H9 (cell line): ENCODE measurements around the gene UNC5A. TPM values are rescaled to one million over a fixed set of nuclear protein-coding genes. Genes with fewer than 3 reads are reported as not detected.
A peak's percentile ranks its signal among the peaks of the same experiment; 100 is the strongest.

ENCODE experiments used
- DNase-seq: peaks from one replicate; pipeline ENCODE4 v3.0.0-alpha.2; 2017
- H2AFZ ChIP-seq: one replicate; pipeline ENCODE4 v1.6.1; 2013; ENCODE audit warnings: mild to moderate bottlenecking, low read length, control low read depth, moderate library complexity
- H2AK5ac ChIP-seq: 2 replicates; pipeline ENCODE4 v1.6.1; 2013; ENCODE audit warnings: low read length, control low read depth, mixed read lengths; ENCODE audit not compliant: insufficient read length
- H2BK120ac ChIP-seq: one replicate; pipeline ENCODE4 v1.6.1; 2013; ENCODE audit warnings: low read depth, mild to moderate bottlenecking, low read length, control low read depth, inconsistent platforms; ENCODE audit not compliant: poor library complexity, severe bottlenecking
- H2BK12ac ChIP-seq: 2 replicates; pipeline ENCODE4 v1.6.1; 2013; ENCODE audit warnings: low read length, control low read depth, mixed read lengths, low read depth; ENCODE audit not compliant: insufficient read length
- H2BK15ac ChIP-seq: 2 replicates; pipeline ENCODE4 v1.6.1; 2013; ENCODE audit warnings: low read depth, low read length, control low read depth
- H2BK20ac ChIP-seq: one replicate; pipeline ENCODE4 v1.6.1; 2013; ENCODE audit warnings: low read depth, mild to moderate bottlenecking, low read length, control low read depth, inconsistent platforms; ENCODE audit not compliant: poor library complexity, severe bottlenecking
- H2BK5ac ChIP-seq: 2 replicates; pipeline ENCODE4 v1.6.1; 2013; ENCODE audit warnings: low read length, control low read depth, mixed read lengths; ENCODE audit not compliant: insufficient read length
- H3K14ac ChIP-seq: 2 replicates; pipeline ENCODE4 v1.6.1; 2013; ENCODE audit warnings: low read length, control low read depth; ENCODE audit not compliant: insufficient read depth
- H3K18ac ChIP-seq: 2 replicates; pipeline ENCODE4 v1.6.1; 2013; ENCODE audit warnings: low read depth, mild to moderate bottlenecking, mixed read lengths, low read length, control low read depth; ENCODE audit not compliant: insufficient read length
- H3K23ac ChIP-seq: 2 replicates; pipeline ENCODE4 v1.6.1; 2013; ENCODE audit warnings: low read length, control low read depth, mixed read lengths, low read depth; ENCODE audit not compliant: insufficient read length
- H3K23me2 ChIP-seq: 2 replicates; pipeline ENCODE4 v1.6.1; 2013; ENCODE audit warnings: low read depth, mild to moderate bottlenecking, mixed read lengths, low read length, control low read depth; ENCODE audit not compliant: insufficient read length, poor library complexity, severe bottlenecking
- H3K27ac ChIP-seq: 2 replicates; pipeline ENCODE4 v1.5.1; 2013; ENCODE audit warnings: low read length, control low read depth, mixed read lengths, low read depth; ENCODE audit not compliant: insufficient read length
- H3K27me3 ChIP-seq: 2 replicates; pipeline ENCODE4 v1.6.1; 2013; ENCODE audit warnings: low read length, control low read depth, inconsistent platforms; ENCODE audit not compliant: insufficient read depth
- H3K4ac ChIP-seq: 2 replicates; pipeline ENCODE4 v1.6.1; 2013; ENCODE audit warnings: low read depth, mild to moderate bottlenecking, control low read depth, inconsistent platforms, low read length, moderate library complexity
- H3K4me1 ChIP-seq: 2 replicates; pipeline ENCODE4 v1.6.1; 2013; ENCODE audit warnings: low read length, control low read depth, inconsistent platforms; ENCODE audit not compliant: insufficient read depth
- H3K4me2 ChIP-seq: 2 replicates; pipeline ENCODE4 v1.6.1; 2013; ENCODE audit warnings: low read length, control low read depth, mixed read lengths; ENCODE audit not compliant: insufficient read length, insufficient read depth
- H3K56ac ChIP-seq: 2 replicates; pipeline ENCODE4 v1.6.1; 2013; ENCODE audit warnings: low read depth, mild to moderate bottlenecking, mixed read lengths, low read length, control low read depth; ENCODE audit not compliant: insufficient read length
- H3K79me1 ChIP-seq: 2 replicates; pipeline ENCODE4 v1.6.1; 2013; ENCODE audit warnings: low read depth, mild to moderate bottlenecking, moderate library complexity, low read length, control low read depth, inconsistent platforms; ENCODE audit not compliant: insufficient read depth, poor library complexity, severe bottlenecking
- H3K79me2 ChIP-seq: 2 replicates; pipeline ENCODE4 v1.6.1; 2013; ENCODE audit warnings: low read length, control low read depth, inconsistent platforms; ENCODE audit not compliant: insufficient read depth
- H3K9ac ChIP-seq: 2 replicates; pipeline ENCODE4 v1.6.1; 2013; ENCODE audit warnings: low read length, control low read depth, mixed read lengths; ENCODE audit not compliant: insufficient read length; ENCODE audit errors: extremely low read depth
- H3K9me3 ChIP-seq: one replicate; pipeline ENCODE4 v1.6.1; 2013; ENCODE audit warnings: low read depth, low read length, inconsistent platforms; ENCODE audit not compliant: control insufficient read depth
- H3T11ph ChIP-seq: one replicate; pipeline ENCODE4 v1.6.1; 2013; ENCODE audit warnings: mild to moderate bottlenecking, low read length, control low read depth, inconsistent platforms
- H4K20me1 ChIP-seq: one replicate; pipeline ENCODE4 v1.6.1; 2013; ENCODE audit not compliant: control insufficient read depth, insufficient read length, insufficient read depth
- H4K5ac ChIP-seq: 2 replicates; pipeline ENCODE4 v1.6.1; 2013; ENCODE audit warnings: low read depth, mild to moderate bottlenecking, mixed read lengths, low read length, control low read depth; ENCODE audit not compliant: insufficient read length
- H4K8ac ChIP-seq: replicated peaks from 2 replicates; pipeline ENCODE4 v1.6.1; 2013; ENCODE audit warnings: low read length, control low read depth, mixed read lengths, low read depth; ENCODE audit not compliant: insufficient read length
- H4K91ac ChIP-seq: 2 replicates; pipeline ENCODE4 v1.6.1; 2013; ENCODE audit warnings: low read depth, mild to moderate bottlenecking, moderate library complexity, mixed read lengths, low read length, control low read depth; ENCODE audit not compliant: insufficient read length
- H3K27ac Mint-ChIP-seq, 3 experiments: 2 replicates in 2 of 3; 3 replicates in 1 of 3; pipeline ENCODE4 v1.8.0; 2020 to 2021; ENCODE audit warnings: mixed read lengths in 3 of 3, mild to moderate bottlenecking in 1 of 3, moderate library complexity in 1 of 3
- H3K27me3 Mint-ChIP-seq: 2 replicates; pipeline ENCODE4 v1.8.0; 2021; ENCODE audit warnings: low read depth, mild to moderate bottlenecking, moderate library complexity, mixed read lengths
- H3K36me3 Mint-ChIP-seq, 3 experiments: 2 replicates in 2 of 3; 3 replicates in 1 of 3; pipeline ENCODE4 v1.8.0; 2020 to 2021; ENCODE audit warnings: low read depth in 3 of 3, mixed read lengths in 3 of 3; ENCODE audit not compliant: insufficient read depth in 1 of 3
- H3K4me1 Mint-ChIP-seq, 2 experiments: 2 replicates each; pipeline ENCODE4 v1.8.0; 2020; ENCODE audit warnings: mixed read lengths in 2 of 2
- H3K4me3 Mint-ChIP-seq, 2 experiments: 2 replicates in 1 of 2; 3 replicates in 1 of 2; pipeline ENCODE4 v1.8.0; 2020 to 2021; ENCODE audit warnings: mild to moderate bottlenecking in 2 of 2, mixed read lengths in 2 of 2, moderate library complexity in 1 of 2
- H3K9me3 Mint-ChIP-seq, 2 experiments: 2 replicates in 1 of 2; 3 replicates in 1 of 2; pipeline ENCODE4 v1.8.0; 2020; ENCODE audit warnings: mild to moderate bottlenecking in 2 of 2, mixed read lengths in 2 of 2, moderate library complexity in 1 of 2
- CTCF ChIP-seq: fragments of 200-600 bp; sonication (generic); conservative IDR thresholded peaks from 3 replicates; pipeline ENCODE4 v1.8.0; 2021; ENCODE audit warnings: antibody characterized with exemption, mild to moderate bottlenecking
- WGBS: extraction: QIAGEN DNeasy Blood & Tissue Kit; methylation state at CpG from one replicate; pipeline ENCODE4 v1.1.7; 2013; ENCODE audit warnings: missing lambda C conversion rate, low lambda C conversion rate, mixed read lengths; ENCODE audit not compliant: insufficient read length; ENCODE audit errors: extremely low coverage; 5-methylcytosine and 5-hydroxymethylcytosine counted together
- total RNA-seq: library from RNA; stranded (reverse); gene quantifications from 2 replicates; pipeline ENCODE4 v1.2.1, GENCODE V29; 2021

UNC5A gene
- total RNA-seq, 1 experiment from 2014 or later: 4.4 TPM

GRCh38 chr5:176856746-176857145 is 46.4 kb downstream of the UNC5A start:
- no peak overlapping the region for H2BK20ac ChIP-seq
- TF ChIP-seq CTCF: no peak
- H4K20me1 ChIP-seq: no peaks in the 10 kb centered on the region
- no peak overlapping the region for H2BK120ac ChIP-seq
- DNase-seq: no peak
- H3K23me2 ChIP-seq: no peaks in the 10 kb centered on the region
- H2AK5ac ChIP-seq: no peak overlapping the region
- H3K56ac ChIP-seq: no peak overlapping the region
- no peak overlapping the region for H2BK12ac ChIP-seq
- H3K9ac ChIP-seq: no peak overlapping the region
- 0 out of 7 replicates have a peak overlapping the region, but pooled peaks of 1 of the 3 experiments have one; percentile 31 for H3K27ac Mint-ChIP-seq
- peaks cover 2% of the 10 kb centered on the region for H3K27me3 Mint-ChIP-seq
- no peak overlapping the region for H3K23ac ChIP-seq
- H3T11ph ChIP-seq: no peak overlapping the region
- H3K18ac ChIP-seq: no peak overlapping the region
- H3K27me3 ChIP-seq: no peaks in the 10 kb centered on the region
- H2BK15ac ChIP-seq: no peak overlapping the region
- no peak overlapping the region for H3K27ac ChIP-seq
- H4K5ac ChIP-seq: no peak overlapping the region
- no peak overlapping the region for H3K4me2 ChIP-seq
- no peak overlapping the region for H3K4ac ChIP-seq
- no peaks in the 10 kb centered on the region for H3K79me2 ChIP-seq
- no peaks in the 10 kb centered on the region for H3K4me1 ChIP-seq
- no peak overlapping the region for H4K8ac ChIP-seq
- peaks cover 0 to 9% of the 10 kb centered on the region in 2 experiments; a peak in 2 of 4 replicates for H3K4me1 Mint-ChIP-seq
- no peak overlapping the region for H2AFZ ChIP-seq
- no peak overlapping the region for H3K14ac ChIP-seq
- H3K9me3 ChIP-seq: no peaks in the 10 kb centered on the region
- no peaks in the 10 kb centered on the region for H3K36me3 Mint-ChIP-seq
- no peaks in the 10 kb centered on the region for H3K79me1 ChIP-seq
- no peak overlapping the region for H2BK5ac ChIP-seq
- H3K4me3 Mint-ChIP-seq: no peak overlapping the region
- H3K9me3 Mint-ChIP-seq: no peaks in the 10 kb centered on the region
- no peak overlapping the region for H4K91ac ChIP-seq
- WGBS: no CpG with 5 or more reads among the region's 8 CpGs
